ENCODE data around the gene SPTBN1. TPM values are rescaled to one million over a fixed set of nuclear protein-coding genes. Genes with fewer than 3 reads are reported as not detected.

Gene SPTBN1
- total and polyA plus RNA-seq, 2 experiments from 2014 or later: 125 to 435 TPM

GRCh38 chr2:54712516-54712915 lies 256.4 kb downstream of the SPTBN1 start:
- H3K27ac ChIP-seq: no peak overlapping the region
- no peaks in the 10 kb centered on the region for H3K36me3 ChIP-seq
- no peaks in the 10 kb centered on the region for H3K9me3 ChIP-seq (ENCODE audit: low read depth)
- H3K4me3 ChIP-seq: no peak overlapping the region
- no peaks in the 10 kb centered on the region for H3K4me1 ChIP-seq (ENCODE audit: low read depth)
- DNase-seq (ENCODE audit: low read depth in 1 of 2, low spot score in 1 of 2): no peak
- peaks cover under 1% of the 10 kb centered on the region for H3K27me3 ChIP-seq
- TF ChIP-seq CTCF (IDR thresholded peaks at IDR 0.05; ENCODE audit: low read depth, low read length): no peak

GRCh38 chr2:54714996-54715395 lies 258.9 kb downstream of the SPTBN1 start:
- Histone ChIP-seq H3K36me3 (no peaks in the 10 kb centered on the region), H3K27ac (no peak overlapping the region), H3K4me3 (no peak overlapping the region), H3K4me1 (ENCODE audit: low read depth) (no peaks in the 10 kb centered on the region), H3K9me3 (ENCODE audit: low read depth) (no peaks in the 10 kb centered on the region), H3K27me3 (peaks cover 21% of the 10 kb centered on the region)
- no peak for DNase-seq (ENCODE audit: low read depth in 1 of 2, low spot score in 1 of 2)
- no peak for TF ChIP-seq CTCF (IDR thresholded peaks at IDR 0.05; ENCODE audit: low read depth, low read length)

- Histone ChIP-seq H3K36me3 (no peaks in the 10 kb centered on the region), H3K9me3 (ENCODE audit: low read depth) (no peaks in the 10 kb centered on the region), H3K27me3 (peaks cover 28% of the 10 kb centered on the region), H3K27ac (no peak overlapping the region), H3K4me1 (ENCODE audit: low read depth) (no peaks in the 10 kb centered on the region), H3K4me3 (no peak overlapping the region)
- DNase-seq (ENCODE audit: low read depth in 1 of 2, low spot score in 1 of 2): no peak
- TF ChIP-seq CTCF (IDR thresholded peaks at IDR 0.05; ENCODE audit: low read depth, low read length): no peak
Measured at GRCh38 chr2:54716375-54716774, 260.2 kb downstream of the SPTBN1 start.

GRCh38 chr2:54720563-54720962 lies 264.4 kb downstream of the SPTBN1 start:
- Histone ChIP-seq H3K4me1 (ENCODE audit: low read depth) (no peaks in the 10 kb centered on the region), H3K27ac (no peak overlapping the region), H3K27me3 (peaks cover 52% of the 10 kb centered on the region), H3K9me3 (ENCODE audit: low read depth) (no peaks in the 10 kb centered on the region), H3K4me3 (no peak overlapping the region), H3K36me3 (no peaks in the 10 kb centered on the region)
- peak in 1 of 2 donors; percentile 31 for DNase-seq (ENCODE audit: low read depth in 1 of 2, low spot score in 1 of 2)
- no peak for TF ChIP-seq CTCF (IDR thresholded peaks at IDR 0.05; ENCODE audit: low read depth, low read length)

Other genes starting within 250 kb of the SPTBN1 start
- gene TSPYL6, start 200.1 kb upstream of the SPTBN1 start, total RNA-seq: not detected in 2 replicates
- not detected in 2 replicates for gene TSPYL6, start 200.1 kb upstream of the SPTBN1 start, polyA plus RNA-seq